GM13977 (cell line): ENCODE measurements around the gene TNFSF9.
A peak's percentile ranks its signal among the peaks of the same experiment; 100 is the strongest.

Source experiments
- DNase-seq: peaks from one replicate; pipeline ENCODE4 v3.0.0; 2012; ENCODE audit warnings: low spot score
- in situ Hi-C: fragments of 300-500 bp; cut with MboI; formaldehyde crosslinking; loops from one replicate; pipeline ENCODE4 v1.12.0; 2022; ENCODE audit warnings: low sequenced_read_pairs, low pct_unique_long_range_greater_than_20kb, mixed read lengths, inconsistent platforms; ENCODE audit not compliant: unreplicated experiment
- TF ChIP-seq, protein P1 (sequence below): IDR thresholded peaks from 2 replicates; pipeline ENCODE4 v1.5.1; 2012; ENCODE audit warnings: mild to moderate bottlenecking, control low read depth; ENCODE audit not compliant: insufficient read depth; ENCODE audit errors: extremely low read depth, missing control alignments

TNFSF9 gene

DNA sequence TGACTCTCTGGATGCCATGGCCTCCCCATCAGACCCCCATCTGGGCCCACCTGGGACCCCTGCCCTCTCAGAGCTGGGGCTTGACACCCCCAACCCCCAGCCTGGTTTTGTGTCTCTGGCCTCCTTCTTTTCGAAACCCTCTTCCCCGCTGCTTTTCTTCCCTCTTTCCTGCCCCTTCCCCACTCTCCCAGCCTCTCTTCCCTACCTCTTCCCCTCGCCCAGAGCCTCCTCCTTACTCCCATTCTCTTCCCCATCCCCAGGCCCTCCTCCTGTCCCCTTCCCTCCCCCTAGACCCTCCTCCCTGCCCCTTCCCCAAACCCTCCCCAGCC, 2.1 kb downstream of the TNFSF9 start:
- TF ChIP-seq, protein P1, sequence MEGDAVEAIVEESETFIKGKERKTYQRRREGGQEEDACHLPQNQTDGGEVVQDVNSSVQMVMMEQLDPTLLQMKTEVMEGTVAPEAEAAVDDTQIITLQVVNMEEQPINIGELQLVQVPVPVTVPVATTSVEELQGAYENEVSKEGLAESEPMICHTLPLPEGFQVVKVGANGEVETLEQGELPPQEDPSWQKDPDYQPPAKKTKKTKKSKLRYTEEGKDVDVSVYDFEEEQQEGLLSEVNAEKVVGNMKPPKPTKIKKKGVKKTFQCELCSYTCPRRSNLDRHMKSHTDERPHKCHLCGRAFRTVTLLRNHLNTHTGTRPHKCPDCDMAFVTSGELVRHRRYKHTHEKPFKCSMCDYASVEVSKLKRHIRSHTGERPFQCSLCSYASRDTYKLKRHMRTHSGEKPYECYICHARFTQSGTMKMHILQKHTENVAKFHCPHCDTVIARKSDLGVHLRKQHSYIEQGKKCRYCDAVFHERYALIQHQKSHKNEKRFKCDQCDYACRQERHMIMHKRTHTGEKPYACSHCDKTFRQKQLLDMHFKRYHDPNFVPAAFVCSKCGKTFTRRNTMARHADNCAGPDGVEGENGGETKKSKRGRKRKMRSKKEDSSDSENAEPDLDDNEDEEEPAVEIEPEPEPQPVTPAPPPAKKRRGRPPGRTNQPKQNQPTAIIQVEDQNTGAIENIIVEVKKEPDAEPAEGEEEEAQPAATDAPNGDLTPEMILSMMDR = no peak
- in situ Hi-C loops = no loop called here
- DNase-seq = no peak

DNA sequence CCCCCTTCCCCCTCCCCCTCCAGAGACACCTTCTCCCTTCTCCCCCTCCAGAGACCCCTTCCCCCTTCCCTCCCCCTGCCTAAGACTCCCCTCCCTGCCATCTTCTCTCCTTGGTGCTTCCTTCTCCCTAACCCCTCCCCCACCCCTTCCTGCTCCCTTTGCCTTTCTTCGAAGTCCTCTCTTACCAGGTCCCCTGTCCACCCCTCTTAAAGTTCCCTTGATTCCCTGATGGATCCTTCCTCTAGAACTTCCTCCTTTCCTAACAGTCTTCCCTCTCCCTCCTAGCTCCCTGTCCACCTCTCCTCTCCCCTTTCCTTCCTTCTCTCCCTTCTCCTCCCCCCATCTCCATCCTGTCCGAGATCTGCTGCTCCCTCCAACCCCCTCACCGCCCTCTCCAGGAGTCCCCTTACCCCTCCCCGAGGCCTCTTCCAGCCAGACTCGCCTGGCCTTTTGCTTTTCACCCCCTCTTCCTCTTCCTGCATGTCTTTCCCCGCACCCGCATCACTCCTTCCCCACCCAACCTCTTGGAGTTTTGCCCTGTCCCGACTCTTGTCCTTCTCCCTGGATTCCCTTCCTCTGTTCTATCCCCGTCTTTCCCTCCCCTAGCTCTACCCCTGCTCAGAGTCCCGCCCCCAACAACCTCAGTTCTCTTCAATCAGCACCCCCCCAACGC, 3.1 kb downstream of the TNFSF9 start:
- TF ChIP-seq, protein P1 = no peak
- in situ Hi-C loops = no loop called here
- no peak for DNase-seq

DNA sequence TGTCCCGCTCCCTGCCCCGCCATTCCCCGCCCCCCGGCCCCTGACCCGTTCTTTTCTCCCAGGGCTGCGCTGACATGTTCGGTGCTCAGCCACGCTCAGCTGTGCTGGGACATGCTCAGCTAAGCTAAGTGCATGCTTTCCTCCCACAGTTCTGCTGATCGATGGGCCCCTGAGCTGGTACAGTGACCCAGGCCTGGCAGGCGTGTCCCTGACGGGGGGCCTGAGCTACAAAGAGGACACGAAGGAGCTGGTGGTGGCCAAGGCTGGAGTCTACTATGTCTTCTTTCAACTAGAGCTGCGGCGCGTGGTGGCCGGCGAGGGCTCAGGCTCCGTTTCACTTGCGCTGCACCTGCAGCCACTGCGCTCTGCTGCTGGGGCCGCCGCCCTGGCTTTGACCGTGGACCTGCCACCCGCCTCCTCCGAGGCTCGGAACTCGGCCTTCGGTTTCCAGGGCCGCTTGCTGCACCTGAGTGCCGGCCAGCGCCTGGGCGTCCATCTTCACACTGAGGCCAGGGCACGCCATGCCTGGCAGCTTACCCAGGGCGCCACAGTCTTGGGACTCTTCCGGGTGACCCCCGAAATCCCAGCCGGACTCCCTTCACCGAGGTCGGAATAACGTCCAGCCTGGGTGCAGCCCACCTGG, 3.7 kb downstream of the TNFSF9 start:
- in situ Hi-C loops = no loop called here
- TF ChIP-seq, protein P1 = no peak
- peak; percentile 28 for DNase-seq

DNA sequence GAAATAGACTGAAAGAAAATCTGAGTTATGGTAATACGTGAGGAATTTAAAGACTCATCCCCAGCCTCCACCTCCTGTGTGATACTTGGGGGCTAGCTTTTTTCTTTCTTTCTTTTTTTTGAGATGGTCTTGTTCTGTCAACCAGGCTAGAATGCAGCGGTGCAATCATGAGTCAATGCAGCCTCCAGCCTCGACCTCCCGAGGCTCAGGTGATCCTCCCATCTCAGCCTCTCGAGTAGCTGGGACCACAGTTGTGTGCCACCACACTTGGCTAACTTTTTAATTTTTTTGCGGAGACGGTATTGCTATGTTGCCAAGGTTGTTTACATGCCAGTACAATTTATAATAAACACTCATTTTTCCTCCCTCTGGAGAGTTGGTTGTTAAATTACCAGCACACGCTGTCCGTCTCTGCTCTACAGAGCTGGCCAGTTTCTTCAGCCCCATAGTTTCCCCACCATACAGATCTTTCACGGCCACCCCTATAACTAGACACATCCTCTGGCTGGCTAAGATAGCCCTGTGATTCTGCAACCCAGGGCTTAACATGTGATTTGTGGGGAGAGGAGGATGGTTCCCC, 4.8 kb downstream of the TNFSF9 start:
- TF ChIP-seq, protein P1 = no peak

DNA sequence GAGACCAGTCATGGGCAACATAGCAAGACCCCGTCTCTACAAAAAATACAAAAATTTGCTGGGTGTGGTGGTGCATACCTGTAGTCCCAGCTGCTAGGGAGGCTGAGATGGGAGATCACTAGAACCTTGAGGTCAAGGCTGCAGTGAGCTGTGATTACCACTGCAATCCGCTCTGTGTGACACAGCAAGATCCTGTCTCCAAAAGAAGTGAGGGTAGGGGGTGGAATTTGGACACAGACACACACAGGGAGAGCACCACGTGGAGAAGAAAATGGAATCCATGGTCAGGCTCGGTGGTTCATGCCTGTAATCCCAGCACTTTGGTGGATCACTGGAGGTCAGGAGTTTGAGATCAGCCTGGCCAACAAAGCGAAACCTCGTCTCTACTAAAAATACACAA, 8.7 kb downstream of the TNFSF9 start:
- in situ Hi-C loops = no loop called here
- DNase-seq = no peak
- TF ChIP-seq, protein P1 = no peak

More for the DNA sequence above, 4.8 kb downstream of the TNFSF9 start:
- DNase-seq = no peak
- in situ Hi-C loops = no loop called here

DNA sequence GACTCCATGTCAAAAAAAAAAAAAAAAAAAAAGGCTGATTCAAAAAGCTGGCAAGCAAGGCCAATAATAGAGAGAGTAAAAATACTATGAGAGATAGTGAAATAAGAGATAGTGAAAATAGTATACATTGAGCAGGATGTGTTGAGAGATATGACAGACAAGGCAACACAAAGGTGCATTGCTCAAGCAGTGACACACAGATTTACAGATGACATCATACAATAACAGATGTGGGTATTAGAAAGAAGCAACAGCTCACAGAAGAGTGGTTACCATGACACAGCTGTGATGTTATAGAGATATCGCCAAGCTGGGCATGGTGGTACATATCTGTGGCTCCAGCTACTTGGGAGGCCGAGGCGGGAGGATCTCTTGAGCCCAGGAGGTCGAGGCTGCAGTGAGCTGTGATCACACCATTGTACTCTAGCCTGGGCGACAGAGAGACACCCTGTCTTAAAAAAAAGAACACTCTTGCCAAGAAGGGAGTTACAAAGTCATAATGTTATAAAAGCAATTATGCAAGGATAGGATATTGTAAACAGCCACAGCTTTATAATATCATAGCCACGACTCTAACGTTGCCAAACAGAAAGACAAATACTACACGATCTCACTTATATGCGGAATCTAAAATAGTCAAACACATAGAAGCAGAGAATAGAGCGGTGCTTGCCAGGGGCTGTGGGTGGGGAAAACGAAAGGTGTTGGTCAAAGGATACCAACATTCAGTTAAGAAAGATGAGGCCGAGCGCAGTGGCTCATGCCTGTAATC, 10.3 kb downstream of the TNFSF9 start:
- DNase-seq = peak; percentile 5
- TF ChIP-seq, protein P1 = no peak
- in situ Hi-C loops = no loop called here
